ENCODE data around the gene HES4.
"Not testable (repeated sequence)": the region's sequence is repeated elsewhere in the genome, so short reads cannot be mapped to it uniquely, and the experiment has no call there.

The HES4 gene

DNA sequence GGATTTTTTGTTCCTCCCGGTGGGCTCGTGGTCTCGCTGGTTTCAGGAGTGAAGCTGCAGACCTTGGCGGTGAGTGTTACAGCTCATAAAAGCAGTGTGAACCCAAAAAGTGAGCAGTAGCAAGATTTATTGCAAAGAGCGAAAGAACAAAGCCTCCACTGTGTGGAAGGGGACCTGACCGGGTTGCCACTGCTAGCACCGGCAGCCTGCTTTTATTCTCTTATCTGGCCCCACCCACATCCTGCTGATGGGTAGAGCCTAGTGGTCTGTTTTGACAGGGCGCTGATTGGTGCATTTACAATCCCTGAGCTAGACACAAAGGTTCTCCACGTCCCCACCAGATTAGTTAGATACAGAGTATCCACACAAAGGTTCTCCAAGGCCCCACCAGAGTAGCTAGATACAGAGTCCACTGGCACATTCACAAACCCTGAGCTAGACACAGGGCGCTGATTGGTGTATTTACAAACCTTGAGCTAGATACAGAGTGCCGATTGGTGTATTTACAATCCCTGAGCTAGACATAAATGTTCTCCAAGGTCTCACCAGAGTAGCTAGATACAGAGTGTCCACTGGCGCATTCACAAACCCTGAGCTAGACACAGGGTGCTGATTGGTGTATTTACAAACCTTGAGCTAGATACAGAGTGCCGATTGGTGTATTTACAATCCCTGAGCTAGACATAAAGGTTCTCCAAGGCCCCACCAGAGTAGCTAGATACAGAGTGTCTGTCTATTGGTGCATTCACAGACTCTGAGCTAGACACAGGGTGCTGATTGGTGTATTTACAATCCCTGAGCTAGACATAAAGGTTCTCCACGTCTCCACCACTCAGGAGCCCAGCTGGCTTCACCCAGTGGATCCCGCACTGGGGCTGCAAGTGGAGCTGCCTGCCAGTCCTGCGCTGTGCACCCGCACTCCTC lies 17.8 kb upstream of the HES4 start:
- not testable (repeated sequence) for DNase-seq

DNA sequence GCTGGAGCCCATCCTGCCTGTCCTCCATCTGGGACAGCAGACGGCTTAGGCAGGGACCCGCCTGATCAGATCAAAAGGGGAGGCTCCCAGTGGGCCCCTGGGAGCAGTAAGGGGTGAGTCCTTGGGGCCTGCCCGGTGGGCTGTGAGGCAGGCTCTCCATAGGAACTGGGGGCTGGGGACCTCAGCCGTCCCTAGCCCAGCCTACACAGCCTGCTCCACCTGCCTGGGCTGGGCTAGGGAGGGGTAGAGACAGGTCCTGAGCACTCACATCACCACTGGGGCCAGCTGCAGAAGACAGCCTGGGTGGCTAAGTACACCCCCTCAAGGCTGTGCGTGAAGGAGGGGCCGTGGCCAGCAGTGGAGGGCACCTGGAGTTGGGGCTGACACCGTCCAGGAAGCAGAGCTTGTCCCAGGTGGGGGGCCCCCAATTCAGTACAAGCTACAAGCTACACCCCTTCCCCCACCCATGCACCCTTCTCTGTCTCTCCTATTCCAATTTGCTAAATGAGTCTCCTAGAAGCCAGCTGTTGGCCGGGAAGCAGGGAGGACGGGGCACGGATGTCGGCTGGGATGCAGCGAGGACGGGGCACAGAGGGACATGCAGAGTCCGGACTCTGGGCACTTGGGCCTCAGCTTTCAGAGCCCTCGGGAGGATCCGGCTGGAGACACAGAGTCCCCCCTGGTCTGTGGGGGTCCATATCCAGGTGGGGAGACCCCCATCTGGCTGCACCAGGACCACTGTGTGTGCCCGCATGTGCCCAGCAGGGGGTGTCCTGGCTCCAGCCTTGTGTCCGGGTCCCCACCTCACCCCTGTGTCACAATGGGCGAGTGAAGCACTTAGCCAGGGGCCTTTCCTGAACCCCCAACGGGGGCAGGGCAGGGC lies 15.1 kb upstream of the HES4 start:
- DNase-seq = peak; percentile 29

DNA sequence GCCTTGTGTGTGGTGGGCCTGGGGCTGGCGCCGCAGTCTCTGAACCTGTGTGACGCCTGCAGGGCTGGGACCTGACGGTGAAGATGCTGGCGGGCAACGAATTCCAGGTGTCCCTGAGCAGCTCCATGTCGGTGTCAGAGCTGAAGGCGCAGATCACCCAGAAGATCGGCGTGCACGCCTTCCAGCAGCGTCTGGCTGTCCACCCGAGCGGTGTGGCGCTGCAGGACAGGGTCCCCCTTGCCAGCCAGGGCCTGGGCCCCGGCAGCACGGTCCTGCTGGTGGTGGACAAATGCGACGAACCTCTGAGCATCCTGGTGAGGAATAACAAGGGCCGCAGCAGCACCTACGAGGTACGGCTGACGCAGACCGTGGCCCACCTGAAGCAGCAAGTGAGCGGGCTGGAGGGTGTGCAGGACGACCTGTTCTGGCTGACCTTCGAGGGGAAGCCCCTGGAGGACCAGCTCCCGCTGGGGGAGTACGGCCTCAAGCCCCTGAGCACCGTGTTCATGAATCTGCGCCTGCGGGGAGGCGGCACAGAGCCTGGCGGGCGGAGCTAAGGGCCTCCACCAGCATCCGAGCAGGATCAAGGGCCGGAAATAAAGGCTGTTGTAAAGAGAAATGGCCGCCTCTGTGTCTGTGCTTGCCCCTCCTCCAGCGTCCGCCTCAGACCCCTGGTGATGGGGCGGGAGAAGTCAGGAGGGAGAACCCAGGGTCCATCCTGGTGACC lies 14.2 kb upstream of the HES4 start:
- peak; percentile 48 for DNase-seq

DNA sequence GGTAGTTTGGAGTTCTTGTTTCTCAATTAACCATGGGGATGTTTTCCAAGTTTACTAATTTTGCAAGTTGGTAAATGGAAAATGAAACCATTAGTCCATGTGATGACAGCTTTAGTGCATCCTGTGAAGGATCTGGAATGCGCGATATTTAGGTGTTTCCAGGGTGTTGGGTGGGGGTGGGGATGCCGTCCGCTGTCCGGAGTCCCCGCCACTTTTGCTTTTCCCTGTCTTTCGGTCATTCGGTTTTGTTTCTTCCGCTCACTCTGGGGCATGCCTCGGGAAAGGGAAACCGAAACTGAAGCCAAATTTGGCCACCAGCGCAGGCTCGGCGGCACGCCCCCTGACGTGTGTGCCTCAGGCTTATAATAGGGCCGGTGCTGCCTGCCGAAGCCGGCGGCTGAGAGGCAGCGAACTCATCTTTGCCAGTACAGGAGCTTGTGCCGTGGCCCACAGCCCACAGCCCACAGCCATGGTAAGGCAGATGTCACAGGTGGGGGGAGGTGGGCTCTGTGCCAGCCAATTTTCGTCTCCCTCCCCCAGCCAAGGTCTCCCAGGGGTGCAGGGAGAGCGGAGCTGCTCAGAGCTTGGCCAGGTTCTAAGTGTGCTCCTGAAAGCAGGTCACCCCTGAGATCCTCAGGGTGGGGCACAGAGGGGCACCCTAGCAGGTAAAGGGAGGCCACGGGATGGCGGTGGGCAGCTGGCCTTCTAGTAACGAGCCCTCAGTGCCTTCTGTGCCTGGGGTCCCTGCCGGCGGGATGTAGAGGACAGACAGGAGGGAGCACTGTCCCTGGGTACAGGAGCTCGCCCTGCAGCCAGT lies 13.4 kb upstream of the HES4 start, which contains the start of gene ISG15:
Gene ISG15 (plus strand): TSS at position 393 of the 817 bp plus-strand sequence. CDS start 77 bp downstream, at position 470.
- DNase-seq = peak; percentile 86

DNA sequence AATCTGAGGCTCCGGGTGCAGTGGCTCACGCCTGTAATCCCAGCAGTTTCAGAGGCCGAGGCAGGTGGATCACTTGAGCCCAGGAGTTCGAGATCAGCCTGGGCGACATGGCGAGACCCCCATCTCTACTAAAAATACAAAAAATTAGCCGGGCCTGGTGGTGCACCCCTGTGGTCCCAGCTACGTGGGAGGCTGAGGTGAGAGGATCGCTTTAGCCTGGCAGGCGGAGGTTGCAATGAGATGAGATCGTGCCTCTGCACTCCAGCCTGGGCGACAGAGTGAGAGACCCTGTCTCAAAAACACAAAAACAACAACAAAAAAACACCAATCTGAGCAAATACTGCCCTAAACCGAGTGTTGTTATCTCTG lies 12.8 kb upstream of the HES4 start:
- not testable (repeated sequence) for DNase-seq

DNA sequence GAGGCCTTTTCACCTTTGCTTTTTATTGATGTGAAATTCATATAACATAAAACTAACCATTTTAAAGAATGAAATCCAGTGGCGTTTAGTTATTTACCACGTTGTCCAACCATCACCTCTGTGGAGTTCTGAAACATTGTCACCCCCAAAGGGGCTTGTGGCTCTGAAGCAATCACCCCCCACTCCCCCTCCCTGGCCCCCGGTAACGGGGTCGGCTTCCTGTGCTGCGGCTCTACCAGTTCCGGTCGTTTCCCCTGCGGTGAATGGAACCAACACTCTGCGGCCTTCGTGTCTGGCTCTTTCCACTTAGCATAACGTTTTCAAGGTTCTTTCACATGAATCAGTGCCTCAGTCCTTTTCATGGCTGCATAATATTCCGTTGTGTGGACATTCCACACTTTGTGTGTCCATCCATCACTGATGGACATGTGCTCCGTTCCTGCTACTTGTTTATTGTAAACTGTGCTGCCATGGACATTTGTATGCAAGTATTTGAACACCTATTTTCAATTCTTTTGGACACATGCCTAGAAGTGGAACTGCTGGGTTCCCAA lies 11.6 kb upstream of the HES4 start:
- no peak for DNase-seq

DNA sequence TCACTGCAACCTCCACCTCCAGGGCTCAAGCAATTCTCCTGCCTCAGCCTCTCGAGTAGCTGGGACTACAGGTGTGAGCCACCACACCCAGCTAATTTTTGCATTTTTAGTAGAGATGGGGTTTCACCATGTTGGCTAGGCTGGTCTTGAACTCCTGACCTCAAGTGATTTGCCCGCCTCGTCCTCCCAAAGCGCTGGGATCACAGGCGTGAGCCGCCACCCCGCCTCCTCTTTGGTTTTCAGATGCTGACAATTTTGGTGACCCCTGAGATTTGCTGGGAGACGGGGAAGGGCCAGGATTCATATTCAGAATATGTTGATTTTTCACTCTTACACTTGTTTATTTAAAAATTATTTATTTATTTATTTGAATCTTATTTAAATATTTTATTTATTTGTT lies 10.2 kb upstream of the HES4 start:
- not testable (repeated sequence) for DNase-seq

DNA sequence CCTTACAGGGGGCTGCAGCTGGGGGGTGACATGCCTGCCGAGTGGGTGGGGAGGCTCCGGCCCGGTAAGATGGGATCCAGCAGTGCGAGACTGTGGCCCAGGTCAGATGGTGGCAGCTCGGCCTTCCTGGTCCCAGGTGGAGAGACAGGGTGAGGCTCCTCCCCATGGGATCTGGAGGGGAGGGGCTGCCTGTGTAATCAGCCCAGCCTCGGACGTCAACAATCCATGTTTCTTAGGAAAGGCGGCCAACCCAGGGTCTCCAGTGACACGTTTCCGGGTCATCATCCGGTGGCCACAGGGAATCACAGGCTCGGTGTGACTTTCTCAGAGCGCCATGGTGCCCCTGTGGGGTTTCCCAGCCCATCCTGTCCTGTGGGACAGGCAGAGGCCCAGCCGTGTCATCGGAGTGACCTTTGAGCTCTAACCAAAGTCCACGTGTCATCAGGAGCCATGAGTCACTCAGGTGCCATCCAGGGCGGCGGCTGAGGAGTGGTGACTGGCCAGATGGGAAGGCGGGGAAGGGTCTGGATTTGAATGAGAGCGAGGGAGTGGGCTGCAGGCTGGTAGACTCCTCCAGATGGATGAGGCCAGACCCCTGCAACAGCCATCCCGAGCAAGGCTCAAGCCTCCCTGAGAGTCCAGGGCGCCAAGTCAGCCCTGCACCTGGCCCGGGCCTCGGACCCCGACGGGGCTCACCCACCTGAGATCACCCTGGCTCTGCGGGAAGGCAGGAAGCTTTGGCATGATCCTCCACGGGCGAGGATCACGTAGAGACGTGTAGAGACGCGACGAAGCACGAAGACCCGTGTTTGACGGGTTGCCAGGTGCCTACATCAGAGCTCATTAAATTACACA lies 6.6 kb upstream of the HES4 start:
- no peak for DNase-seq

DNA sequence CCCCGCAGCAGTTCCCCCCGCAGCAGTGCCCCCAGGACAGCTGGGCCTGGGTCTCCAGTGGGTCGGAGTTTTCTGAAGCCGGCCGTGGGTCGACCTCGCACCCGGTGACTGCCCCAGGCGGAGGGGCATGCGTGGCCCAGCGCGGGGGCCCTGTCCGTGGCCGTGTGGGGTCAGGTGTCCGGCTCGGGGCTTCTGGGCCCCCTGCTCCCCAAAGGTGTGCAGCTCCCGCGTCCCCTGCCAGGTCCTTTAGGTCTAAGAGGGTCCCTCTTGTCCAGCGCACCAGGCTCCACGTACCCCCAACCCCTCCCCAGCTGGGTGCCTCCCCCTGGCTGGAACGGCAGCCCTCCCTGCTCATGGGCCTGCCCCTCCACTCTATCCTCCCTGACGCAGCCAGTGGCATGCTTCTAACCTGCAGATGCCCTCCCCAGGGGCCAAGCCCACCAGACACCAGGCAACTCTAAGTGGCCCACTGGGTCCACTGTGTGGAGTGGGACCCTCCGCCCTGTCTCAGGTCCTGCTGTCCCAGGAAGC lies 5.9 kb upstream of the HES4 start:
- no peak for DNase-seq

DNA sequence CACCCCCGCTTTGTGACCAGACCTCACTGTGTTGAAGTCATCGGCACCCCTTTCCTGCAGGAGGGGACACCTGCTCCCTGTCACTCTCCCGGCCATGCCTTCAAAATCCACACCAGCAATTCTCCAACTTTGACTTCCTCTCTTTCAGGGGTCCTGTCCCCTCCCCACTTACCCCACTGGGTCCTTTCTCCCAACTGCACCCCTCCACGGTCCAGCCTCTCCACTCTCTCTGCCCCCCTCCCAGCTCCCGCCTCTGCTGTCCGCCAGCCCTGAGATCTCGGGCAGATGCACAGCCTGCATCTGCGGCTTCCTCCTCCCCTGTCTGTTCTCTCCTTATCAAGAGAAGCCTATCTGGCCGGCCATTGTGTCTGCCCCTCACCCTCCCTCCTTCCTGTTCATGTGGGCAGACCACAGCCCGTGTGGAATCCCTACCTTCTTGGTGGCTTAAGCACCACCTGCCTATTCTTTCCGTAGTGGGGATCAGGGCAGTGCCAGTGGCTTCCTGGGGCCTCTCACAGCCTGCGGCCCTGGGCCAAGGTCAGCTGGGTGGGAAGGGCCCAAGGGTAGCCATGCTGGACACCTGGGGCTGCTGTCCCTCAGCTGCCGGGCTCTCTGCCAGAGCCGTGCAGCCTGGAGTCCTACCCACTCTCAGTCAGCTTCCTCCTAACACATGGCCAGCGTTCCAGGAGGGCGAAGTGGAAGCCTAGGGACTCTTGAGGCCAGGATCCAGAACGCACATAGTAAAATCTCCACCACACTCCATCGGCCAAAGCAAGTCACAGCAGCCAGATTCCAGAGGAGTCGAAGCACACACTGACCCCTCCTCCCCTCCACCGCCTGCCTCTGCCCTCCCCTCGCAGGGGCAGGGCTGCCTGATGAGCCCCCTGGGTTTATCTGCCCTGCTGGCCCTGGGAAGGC lies 5.1 kb upstream of the HES4 start:
- peak; percentile 44 for DNase-seq

DNA sequence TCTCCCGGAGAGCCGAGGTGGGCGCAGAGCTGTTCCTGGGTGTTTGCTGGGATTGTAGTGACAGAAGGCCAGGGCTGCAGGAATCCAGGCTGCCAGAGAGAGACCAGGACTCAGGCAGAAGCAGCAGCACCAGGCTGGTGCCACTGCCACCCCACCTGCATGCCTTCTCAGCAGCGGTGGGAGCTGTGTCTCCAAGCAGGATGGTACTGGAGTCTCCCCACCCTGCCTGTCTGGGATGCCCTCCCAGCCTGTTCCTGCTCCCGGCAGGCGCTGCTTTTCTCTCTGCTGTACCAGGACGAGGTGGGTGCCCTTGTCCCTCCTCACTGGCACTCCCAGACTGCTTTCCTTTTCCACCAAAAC lies 4.5 kb upstream of the HES4 start:
- no peak for DNase-seq

DNA sequence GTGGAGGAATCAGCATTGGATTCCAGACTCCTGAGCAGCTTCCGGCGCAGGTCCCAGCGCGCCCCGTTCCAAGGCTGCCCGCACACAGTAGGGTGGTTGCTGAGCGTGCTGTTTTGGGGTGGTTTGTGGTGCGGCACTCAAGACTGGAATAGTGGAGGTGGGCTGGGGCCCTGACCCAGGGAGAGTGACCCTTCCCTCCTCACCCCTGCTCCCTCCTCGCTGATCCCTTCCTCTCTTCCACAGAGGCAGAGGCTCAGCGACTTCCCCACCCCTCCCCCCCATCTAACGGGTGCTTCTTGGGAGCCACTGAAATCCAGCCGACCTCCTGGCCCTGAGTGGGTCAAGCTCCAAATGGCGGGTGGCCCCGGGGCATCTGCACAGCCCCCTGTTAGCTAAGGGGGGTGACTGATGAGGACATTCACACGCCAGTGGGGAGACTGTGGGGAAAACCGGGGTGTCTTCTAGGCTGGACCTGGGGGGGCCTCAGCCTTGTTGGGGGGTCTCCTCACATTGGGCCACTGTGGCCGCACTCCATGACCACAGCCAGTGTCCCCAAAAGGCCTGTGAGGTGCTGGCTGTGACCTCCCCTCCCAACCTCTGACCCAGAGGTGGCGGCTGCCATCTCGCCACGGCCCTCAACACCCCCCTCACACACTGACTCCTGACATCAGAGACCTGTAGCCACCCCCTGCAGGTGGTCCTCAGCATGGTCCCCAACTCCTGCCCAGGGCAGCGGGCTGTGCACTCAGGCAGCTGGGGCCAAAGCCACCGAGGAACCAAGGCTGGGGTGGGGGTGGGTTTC lies 3.9 kb upstream of the HES4 start:
- DNase-seq = no peak

DNA sequence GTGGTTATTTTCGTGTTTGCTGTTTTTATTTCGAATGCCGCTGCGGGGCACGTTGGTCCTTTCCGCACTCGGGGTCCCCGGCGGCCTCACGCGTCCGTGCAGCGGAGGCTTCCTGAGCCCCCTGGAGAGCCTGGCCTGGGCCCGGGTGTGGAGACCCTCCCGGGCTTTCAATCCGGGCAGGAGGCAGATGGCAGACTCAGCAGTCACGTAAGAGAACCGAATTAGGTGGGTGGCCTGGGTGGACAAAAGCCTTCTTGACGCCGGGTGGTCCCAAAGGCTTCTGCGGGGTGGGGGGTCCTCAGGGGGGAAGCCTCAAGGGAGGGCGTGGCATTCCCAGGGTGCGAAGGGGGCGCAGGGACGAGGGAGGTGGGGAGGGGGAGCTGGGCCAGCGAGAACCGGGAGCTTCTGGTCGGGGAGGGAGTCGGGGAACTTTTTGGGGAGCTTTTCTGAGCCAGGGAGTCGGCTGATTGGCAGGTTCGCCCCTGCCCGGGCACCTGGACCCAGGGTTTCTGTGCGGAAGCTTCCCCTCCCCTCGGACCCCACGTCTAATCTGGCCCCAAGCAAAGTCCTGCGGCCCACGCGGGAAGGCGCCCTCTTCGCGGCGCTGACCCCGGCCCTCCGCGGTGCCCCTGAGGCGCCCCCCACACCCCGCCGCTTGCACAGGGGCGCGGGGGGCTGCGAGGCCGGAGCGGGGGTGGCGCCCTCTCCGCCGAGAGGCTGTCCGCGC lies 1.3 kb upstream of the HES4 start:
- DNase-seq = no peak

DNA sequence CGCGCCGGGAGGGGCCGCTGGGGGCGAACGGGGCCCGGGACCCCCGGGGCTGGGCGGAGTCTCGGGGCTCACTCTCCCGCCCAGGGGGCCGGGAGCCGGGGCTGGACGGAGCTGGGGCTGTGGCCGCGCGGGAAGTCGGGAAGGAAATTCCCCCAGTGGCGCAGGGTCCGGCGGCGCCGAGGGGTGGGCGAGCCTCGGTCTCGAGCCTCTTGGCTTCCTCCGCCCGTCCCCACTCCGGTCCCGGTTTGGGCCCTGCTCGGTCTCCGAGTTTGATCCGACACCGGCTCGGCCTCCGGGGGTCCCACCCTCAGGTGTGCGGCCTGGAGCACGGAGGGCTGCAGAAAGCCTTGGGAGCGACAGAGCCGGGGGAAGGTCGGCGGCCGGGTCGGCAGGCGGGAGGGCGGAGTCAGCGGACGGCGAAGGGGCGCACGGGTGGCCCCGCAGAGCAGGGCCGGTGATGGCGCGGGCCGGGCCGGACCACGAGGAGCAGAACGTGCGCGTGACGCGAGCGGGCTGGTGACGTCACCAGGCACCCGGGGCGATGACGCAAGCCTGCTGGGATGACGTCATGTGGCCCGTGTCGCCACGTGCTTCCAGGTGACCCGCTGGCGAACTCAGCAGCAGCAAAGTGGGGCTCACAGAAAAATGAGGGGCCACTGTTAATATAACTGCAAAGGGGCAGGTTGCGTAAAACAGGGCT lies 610 bp upstream of the HES4 start:
- peak; percentile 83 for DNase-seq

DNA sequence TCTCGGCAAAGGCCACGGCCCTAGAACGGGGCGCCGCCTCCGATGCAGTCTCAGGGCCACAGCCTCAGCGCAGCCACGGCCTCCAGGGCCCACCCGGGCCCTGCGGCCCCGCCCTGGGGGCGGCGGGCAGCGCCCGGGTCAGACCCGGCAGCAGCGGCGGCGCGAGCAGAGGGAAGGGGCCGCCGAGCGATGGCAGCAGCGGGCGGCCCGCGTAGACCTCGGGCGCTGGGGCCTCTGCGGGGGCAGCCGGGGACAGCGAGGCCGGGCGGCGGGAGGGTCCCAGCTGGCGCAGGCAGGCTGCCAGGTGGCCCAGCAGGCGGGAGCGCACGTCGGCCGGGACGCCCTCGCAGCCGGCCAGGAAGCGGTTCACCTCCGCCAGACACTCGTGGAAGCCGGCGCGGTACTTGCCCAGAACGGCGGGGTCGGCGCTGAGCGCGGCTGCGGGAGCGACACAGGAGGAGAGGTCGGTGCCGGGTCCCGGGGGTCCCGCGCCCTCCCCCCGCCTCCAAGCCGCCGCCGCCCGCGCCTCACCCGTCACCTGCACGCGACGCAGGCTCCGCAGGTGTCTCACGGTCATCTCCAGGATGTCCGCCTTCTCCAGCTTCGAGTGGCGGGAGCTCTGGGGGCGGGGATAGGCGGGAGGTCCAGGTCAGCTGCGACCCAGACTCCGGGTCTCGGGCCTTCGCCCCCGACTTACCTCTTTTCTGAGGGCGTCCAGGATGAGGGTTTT lies 737 bp downstream of the HES4 start:
- peak; percentile 32 for DNase-seq

DNA sequence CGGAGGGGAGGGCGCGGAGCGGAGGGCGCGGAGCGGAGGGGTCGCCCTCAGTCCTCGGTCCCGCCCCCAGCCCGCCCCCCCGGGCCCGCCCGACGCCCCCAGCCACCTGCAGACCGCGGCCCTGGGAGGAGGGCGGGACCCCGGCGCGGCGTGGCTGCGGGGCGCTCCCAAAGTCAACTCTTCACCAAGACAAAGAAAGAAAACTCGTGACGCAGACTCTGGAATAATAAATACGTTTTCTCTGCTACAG lies 1.2 kb downstream of the HES4 start:
- no peak for DNase-seq

All from fibroblast of skin of right biceps (primary cell).